ENCODE measurements around the gene DYNLL1. TPM values are rescaled to one million over a fixed set of nuclear protein-coding genes. Genes with fewer than 3 reads are reported as not detected.

DYNLL1 gene
- total and polyA plus RNA-seq, 2 of the 13 experiments (the other 11 are each of a cell fraction or from before 2014, with no cell fraction given) = 271 to 294 TPM

DNA sequence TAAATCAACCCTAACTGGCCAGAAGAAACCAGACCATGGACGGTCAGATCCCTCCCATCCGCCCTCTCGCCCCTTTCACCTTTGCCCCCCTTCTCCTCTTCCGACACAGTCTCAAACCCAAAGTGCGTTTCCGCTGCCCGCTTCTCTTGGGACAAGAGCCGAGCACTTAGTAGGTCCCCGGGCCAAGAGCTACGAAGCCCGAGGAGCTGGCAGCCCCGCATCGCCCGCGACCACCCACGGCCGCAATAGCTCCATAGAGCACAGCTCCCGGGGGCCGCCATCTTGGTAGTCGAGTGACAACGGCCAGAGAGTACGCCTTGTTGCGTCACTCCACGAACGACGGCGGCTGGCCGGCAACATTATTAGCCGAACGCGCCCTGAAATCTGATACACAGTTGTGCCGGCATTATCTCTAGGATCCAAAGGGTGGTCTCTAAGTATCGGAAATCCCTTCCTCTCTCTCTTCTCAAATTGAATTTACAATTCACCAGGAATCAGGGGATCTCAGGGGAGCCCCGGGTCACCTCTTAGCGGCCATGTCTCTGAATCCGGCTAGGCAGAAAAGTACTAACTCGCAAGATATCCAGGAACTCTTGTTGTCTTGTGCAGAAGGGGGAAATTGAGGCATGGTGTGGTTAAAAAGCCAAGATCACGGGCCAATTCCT, 33.1 kb downstream of the DYNLL1 start, which contains the start of gene COQ5 (continued):
- TF ChIP-seq, protein P1, sequence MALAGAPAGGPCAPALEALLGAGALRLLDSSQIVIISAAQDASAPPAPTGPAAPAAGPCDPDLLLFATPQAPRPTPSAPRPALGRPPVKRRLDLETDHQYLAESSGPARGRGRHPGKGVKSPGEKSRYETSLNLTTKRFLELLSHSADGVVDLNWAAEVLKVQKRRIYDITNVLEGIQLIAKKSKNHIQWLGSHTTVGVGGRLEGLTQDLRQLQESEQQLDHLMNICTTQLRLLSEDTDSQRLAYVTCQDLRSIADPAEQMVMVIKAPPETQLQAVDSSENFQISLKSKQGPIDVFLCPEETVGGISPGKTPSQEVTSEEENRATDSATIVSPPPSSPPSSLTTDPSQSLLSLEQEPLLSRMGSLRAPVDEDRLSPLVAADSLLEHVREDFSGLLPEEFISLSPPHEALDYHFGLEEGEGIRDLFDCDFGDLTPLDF (CRISPR knock-in tag; IDR thresholded peaks at IDR 0.05) = no peak
- TF ChIP-seq TBX2 (CRISPR knock-in tag; IDR thresholded peaks at IDR 0.05; ENCODE audit: borderline replicate concordance) (peak; percentile 71; the same call in 1 of the 2 replicates), FOXM1 (CRISPR knock-in tag; IDR thresholded peaks at IDR 0.05) (no peak), JUN (CRISPR knock-in tag; IDR thresholded peaks at IDR 0.05) (peak; percentile 34; the same call in 1 of the 2 replicates), AKAP8 (CRISPR knock-in tag; IDR thresholded peaks at IDR 0.05) (0 out of 2 replicates have a peak, but pooled peaks have one; percentile 50), GFI1 (CRISPR knock-in tag; IDR thresholded peaks at IDR 0.05; ENCODE audit: borderline replicate concordance) (peak; percentile 31; the same call in 1 of the 2 replicates), SP1 (IDR thresholded peaks at IDR 0.05) (no peak), SP1 (CRISPR knock-in tag; IDR thresholded peaks at IDR 0.05) (peak; percentile 67; the same call in 1 of the 2 replicates), KAT7 (CRISPR knock-in tag; IDR thresholded peaks at IDR 0.05; ENCODE audit: borderline replicate concordance) (no peak; the same call in 1 of the 2 replicates), FOXK1 (CRISPR knock-in tag; IDR thresholded peaks at IDR 0.05; ENCODE audit: borderline replicate concordance, low read depth) (peak; percentile 77; the same call in 1 of the 2 replicates), ERF (CRISPR knock-in tag; IDR thresholded peaks at IDR 0.05) (peak; percentile 49; the same call in 1 of the 2 replicates), ZNF441 (CRISPR knock-in tag; IDR thresholded peaks at IDR 0.05; ENCODE audit: borderline replicate concordance) (no peak; the same call in 1 of the 2 replicates), ZNF234 (CRISPR knock-in tag; conservative IDR thresholded peaks at IDR 0.05) (no peak)
- TF ChIP-seq, protein P2, sequence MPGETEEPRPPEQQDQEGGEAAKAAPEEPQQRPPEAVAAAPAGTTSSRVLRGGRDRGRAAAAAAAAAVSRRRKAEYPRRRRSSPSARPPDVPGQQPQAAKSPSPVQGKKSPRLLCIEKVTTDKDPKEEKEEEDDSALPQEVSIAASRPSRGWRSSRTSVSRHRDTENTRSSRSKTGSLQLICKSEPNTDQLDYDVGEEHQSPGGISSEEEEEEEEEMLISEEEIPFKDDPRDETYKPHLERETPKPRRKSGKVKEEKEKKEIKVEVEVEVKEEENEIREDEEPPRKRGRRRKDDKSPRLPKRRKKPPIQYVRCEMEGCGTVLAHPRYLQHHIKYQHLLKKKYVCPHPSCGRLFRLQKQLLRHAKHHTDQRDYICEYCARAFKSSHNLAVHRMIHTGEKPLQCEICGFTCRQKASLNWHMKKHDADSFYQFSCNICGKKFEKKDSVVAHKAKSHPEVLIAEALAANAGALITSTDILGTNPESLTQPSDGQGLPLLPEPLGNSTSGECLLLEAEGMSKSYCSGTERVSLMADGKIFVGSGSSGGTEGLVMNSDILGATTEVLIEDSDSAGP (CRISPR knock-in tag; IDR thresholded peaks at IDR 0.05; ENCODE audit: borderline replicate concordance) = peak; percentile 88; the same call in 1 of the 2 replicates
- TF ChIP-seq, protein P3, sequence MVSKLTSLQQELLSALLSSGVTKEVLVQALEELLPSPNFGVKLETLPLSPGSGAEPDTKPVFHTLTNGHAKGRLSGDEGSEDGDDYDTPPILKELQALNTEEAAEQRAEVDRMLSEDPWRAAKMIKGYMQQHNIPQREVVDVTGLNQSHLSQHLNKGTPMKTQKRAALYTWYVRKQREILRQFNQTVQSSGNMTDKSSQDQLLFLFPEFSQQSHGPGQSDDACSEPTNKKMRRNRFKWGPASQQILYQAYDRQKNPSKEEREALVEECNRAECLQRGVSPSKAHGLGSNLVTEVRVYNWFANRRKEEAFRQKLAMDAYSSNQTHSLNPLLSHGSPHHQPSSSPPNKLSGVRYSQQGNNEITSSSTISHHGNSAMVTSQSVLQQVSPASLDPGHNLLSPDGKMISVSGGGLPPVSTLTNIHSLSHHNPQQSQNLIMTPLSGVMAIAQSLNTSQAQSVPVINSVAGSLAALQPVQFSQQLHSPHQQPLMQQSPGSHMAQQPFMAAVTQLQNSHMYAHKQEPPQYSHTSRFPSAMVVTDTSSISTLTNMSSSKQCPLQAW (CRISPR knock-in tag; IDR thresholded peaks at IDR 0.05) = peak; percentile 90
- TF ChIP-seq, protein P4, sequence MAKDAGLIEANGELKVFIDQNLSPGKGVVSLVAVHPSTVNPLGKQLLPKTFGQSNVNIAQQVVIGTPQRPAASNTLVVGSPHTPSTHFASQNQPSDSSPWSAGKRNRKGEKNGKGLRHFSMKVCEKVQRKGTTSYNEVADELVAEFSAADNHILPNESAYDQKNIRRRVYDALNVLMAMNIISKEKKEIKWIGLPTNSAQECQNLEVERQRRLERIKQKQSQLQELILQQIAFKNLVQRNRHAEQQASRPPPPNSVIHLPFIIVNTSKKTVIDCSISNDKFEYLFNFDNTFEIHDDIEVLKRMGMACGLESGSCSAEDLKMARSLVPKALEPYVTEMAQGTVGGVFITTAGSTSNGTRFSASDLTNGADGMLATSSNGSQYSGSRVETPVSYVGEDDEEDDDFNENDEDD (CRISPR knock-in tag; IDR thresholded peaks at IDR 0.05; ENCODE audit: borderline replicate concordance) = no peak
- TF ChIP-seq, protein P5, sequence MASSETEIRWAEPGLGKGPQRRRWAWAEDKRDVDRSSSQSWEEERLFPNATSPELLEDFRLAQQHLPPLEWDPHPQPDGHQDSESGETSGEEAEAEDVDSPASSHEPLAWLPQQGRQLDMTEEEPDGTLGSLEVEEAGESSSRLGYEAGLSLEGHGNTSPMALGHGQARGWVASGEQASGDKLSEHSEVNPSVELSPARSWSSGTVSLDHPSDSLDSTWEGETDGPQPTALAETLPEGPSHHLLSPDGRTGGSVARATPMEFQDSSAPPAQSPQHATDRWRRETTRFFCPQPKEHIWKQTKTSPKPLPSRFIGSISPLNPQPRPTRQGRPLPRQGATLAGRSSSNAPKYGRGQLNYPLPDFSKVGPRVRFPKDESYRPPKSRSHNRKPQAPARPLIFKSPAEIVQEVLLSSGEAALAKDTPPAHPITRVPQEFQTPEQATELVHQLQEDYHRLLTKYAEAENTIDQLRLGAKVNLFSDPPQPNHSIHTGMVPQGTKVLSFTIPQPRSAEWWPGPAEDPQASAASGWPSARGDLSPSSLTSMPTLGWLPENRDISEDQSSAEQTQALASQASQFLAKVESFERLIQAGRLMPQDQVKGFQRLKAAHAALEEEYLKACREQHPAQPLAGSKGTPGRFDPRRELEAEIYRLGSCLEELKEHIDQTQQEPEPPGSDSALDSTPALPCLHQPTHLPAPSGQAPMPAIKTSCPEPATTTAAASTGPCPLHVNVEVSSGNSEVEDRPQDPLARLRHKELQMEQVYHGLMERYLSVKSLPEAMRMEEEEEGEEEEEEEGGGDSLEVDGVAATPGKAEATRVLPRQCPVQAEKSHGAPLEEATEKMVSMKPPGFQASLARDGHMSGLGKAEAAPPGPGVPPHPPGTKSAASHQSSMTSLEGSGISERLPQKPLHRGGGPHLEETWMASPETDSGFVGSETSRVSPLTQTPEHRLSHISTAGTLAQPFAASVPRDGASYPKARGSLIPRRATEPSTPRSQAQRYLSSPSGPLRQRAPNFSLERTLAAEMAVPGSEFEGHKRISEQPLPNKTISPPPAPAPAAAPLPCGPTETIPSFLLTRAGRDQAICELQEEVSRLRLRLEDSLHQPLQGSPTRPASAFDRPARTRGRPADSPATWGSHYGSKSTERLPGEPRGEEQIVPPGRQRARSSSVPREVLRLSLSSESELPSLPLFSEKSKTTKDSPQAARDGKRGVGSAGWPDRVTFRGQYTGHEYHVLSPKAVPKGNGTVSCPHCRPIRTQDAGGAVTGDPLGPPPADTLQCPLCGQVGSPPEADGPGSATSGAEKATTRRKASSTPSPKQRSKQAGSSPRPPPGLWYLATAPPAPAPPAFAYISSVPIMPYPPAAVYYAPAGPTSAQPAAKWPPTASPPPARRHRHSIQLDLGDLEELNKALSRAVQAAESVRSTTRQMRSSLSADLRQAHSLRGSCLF (CRISPR knock-in tag; IDR thresholded peaks at IDR 0.05; ENCODE audit: borderline replicate concordance) = no peak
